ENCODE measurements around the gene TMEM168.

DNA sequence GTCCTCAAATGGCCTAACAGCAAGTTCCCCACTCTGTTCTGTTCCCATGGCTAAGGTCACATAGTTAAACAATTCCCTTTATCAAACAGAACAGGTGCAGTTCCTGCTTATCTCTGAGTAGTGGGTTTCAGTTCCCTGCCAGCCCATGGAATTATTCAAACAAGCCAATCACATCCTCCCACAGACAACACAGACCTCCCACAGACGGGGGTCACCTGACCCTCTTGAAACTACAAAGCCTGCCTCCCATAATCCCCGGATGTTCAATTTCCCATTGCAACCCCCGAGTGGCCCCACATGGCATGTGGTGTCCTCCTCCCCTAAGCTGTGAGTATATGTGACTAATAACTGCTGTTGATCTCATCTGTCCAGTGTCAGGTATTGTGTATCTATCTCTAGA lies 64.1 kb downstream of the TMEM168 start:
- no peak for TF ChIP-seq EZH2phosphoT487 (IDR thresholded peaks at IDR 0.05; ENCODE audit: insufficient read depth, low read depth)
- TF ChIP-seq EZH2 (IDR thresholded peaks at IDR 0.05; ENCODE audit: insufficient read depth, poor library complexity, severe bottlenecking), result no peak

Measured in GM23248 (cell line).